Adrenal gland (tissue), 12 donors: ENCODE data around the gene LY6G6C. TPM values are rescaled to one million over a fixed set of nuclear protein-coding genes. Genes with fewer than 3 reads are reported as not detected.

Source experiments
- DNase-seq, 7 donors: peaks; one replicate each; pipeline ENCODE4 v3.0.0-alpha.2; 2019 to 2020
- H3K27ac ChIP-seq, 5 donors: fragments of 200-600 bp; sonication (generic) in 4 of 5; 1 replicate in 3 of 5; 2 replicates in 2 of 5; pipeline versions ENCODE4 v1.5.1 to v1.8.0; 2016 to 2020; ENCODE audit warnings: mild to moderate bottlenecking in 1 of 5
- H3K27me3 ChIP-seq: fragments of 200-600 bp; 2 replicates; pipeline ENCODE4 v1.8.0; 2021
- H3K36me3 ChIP-seq, 2 donors: fragments of 200-600 bp; replicated peaks in 1 of 2; 1 replicate in 1 of 2; 2 replicates in 1 of 2; pipeline versions ENCODE4 v1.5.1 to v1.8.0; 2018 to 2022
- H3K4me1 ChIP-seq, 2 donors: fragments of 200-600 bp; replicated peaks in 1 of 2; 1 replicate in 1 of 2; 2 replicates in 1 of 2; pipeline versions ENCODE4 v1.5.1 to v1.8.0; 2018 to 2021
- H3K4me3 ChIP-seq, 4 donors: fragments of 200-600 bp; sonication (generic) in 3 of 4; one replicate each; pipeline ENCODE4 v1.5.1; 2016 to 2018
- H3K9me3 ChIP-seq, 3 donors: fragments of 200-600 bp; sonication (generic) in 1 of 3; replicated peaks in 1 of 3; 1 replicate in 2 of 3; 2 replicates in 1 of 3; pipeline versions ENCODE4 v1.5.1 to v1.8.0; 2016 to 2021
- CTCF ChIP-seq, 6 experiments: fragments of 450-650 bp in 4 of 6; fragments of 200-600 bp in 2 of 6; sonication (generic) in 1 of 6; IDR thresholded peaks; 1 replicate in 5 of 6; 2 replicates in 1 of 6; pipeline versions ENCODE4 v1.5.1 to v1.8.0; 2016 to 2021; ENCODE audit warnings: antibody characterized with exemption in 6 of 6, mild to moderate bottlenecking in 2 of 6, moderate library complexity in 1 of 6
- POLR2A ChIP-seq, 2 donors: fragments of 450-650 bp; IDR thresholded peaks; one replicate each; pipeline ENCODE4 v1.6.1; 2017; ENCODE audit warnings: antibody characterized with exemption in 2 of 2, mild to moderate bottlenecking in 2 of 2, moderate library complexity in 1 of 2
- WGBS, 4 donors: extraction: QIAGEN DNeasy Blood & Tissue Kit in 2 of 4; methylation state at CpG; one replicate each; pipeline versions ENCODE4 v1.1.5 to v1.1.7; 2013 to 2017; 5-methylcytosine and 5-hydroxymethylcytosine counted together
- intact Hi-C, 2 donors: fragments of 100-400 bp; cut with DNase I; formaldehyde crosslinking; loops; one replicate each; pipeline versions ENCODE4 v1.14.1 to v1.15.0; 2022 to 2023
- polyA plus RNA-seq, 3 donors: library from polyadenylated mRNA; stranded (reverse); fragments of 200-250 nt in 2 of 3; fragments of 350-450 nt in 1 of 3; fragmentation: Illumina TruSeq in 1 of 3; extraction: RNeasy Lipid Tissue Mini Kit (QIAGEN cat#74804) in 1 of 3; gene quantifications; one replicate each; pipeline ENCODE4 v1.2.3, GENCODE V29; 2013 to 2014
- total RNA-seq, 9 donors: library from RNA; depleted of rRNA in 4 of 9; stranded (reverse); fragments of >200 nt in 4 of 9; fragments of 120-200 nt in 1 of 9; fragmentation: NEBNext Ultra II Directional in 1 of 9; extraction: Animal tissue kit (Norgen Biotek cat#: 25700) in 1 of 9; gene quantifications; one replicate each; pipeline versions ENCODE4 v1.1.0 to v1.2.4, GENCODE V29; 2013 to 2023
- donor health status: healthy with polysubstance abuse.
- donor health status: Bipolar disorder and iron deficiency.
- donor health status: DM: yes; HTN: yes; CAD: no.
- donor health status: DM: no; HTN: no; CAD: no.
- donor health status: DM: no; HTN: no; CAD: no.
- donor health status: DM: yes; HTN: yes; CAD: no.

The LY6G6C gene
- total and polyA plus RNA-seq, 12 donors = not detected

GRCh38 chr6:31732029-31732428 lies 10.5 kb upstream of the LY6G6C start:
- H3K36me3 ChIP-seq = peaks cover 0 to 37% of the 10 kb centered on the region in 2 donors
- no peak overlapping the region for H3K4me3 ChIP-seq
- TF ChIP-seq CTCF (IDR thresholded peaks at IDR 0.05) = no peak
- TF ChIP-seq POLR2A (IDR thresholded peaks at IDR 0.05) = no peak
- 44 to 77% (median 56%) methylated on average over 1 to 3 of the region's 3 CpGs for WGBS, 4 donors
- no peaks in the 10 kb centered on the region for H3K27me3 ChIP-seq
- intact Hi-C loops = loop anchor here in 1 of 2 donors (10.0 kb wide), 1 partner anchor 1683 kb away; the partner anchor contains the start of genes CUTA and PHF1
- no peak for DNase-seq
- H3K9me3 ChIP-seq = no peaks in the 10 kb centered on the region
- H3K27ac ChIP-seq = peak overlapping the region in 2 of 5 donors; percentile 11 to 12
- H3K4me1 ChIP-seq = peaks cover 14 to 65% of the 10 kb centered on the region in 2 donors

GRCh38 chr6:31730631-31731086 lies 9.1 kb upstream of the LY6G6C start:
- Histone ChIP-seq H3K27me3 (no peaks in the 10 kb centered on the region), H3K4me3 (no peak overlapping the region), H3K36me3 (peaks cover 0 to 37% of the 10 kb centered on the region in 2 donors), H3K9me3 (no peaks in the 10 kb centered on the region), H3K27ac (peak overlapping the region in 3 of 5 donors; percentile 58 to 93 (median 86)), H3K4me1 (peaks cover 14 to 66% of the 10 kb centered on the region in 2 donors)
- no peak for DNase-seq
- TF ChIP-seq POLR2A (IDR thresholded peaks at IDR 0.05) (no peak), CTCF (IDR thresholded peaks at IDR 0.05) (no peak)
- WGBS, 4 donors = 91 to 93% (median 92%) methylated on average over 10 to 11 of the region's 11 CpGs
- intact Hi-C loops = loop anchor here in 1 of 2 donors (10.0 kb wide), 1 partner anchor 1684 kb away; the partner anchor contains the start of genes CUTA and PHF1

GRCh38 chr6:31729979-31730630 lies 8.6 kb upstream of the LY6G6C start:
- Histone ChIP-seq H3K27me3 (no peaks in the 10 kb centered on the region), H3K36me3 (peaks cover 0 to 37% of the 10 kb centered on the region in 2 donors), H3K9me3 (no peaks in the 10 kb centered on the region), H3K27ac (peak overlapping the region; percentile 50 to 93 (median 61)), H3K4me3 (peak overlapping the region in 3 of 4 donors; percentile 43 to 78 (median 51)), H3K4me1 (peaks cover 14 to 66% of the 10 kb centered on the region in 2 donors)
- no peak for TF ChIP-seq POLR2A (IDR thresholded peaks at IDR 0.05)
- DNase-seq = peak; percentile 64 to 88 (median 83)
- intact Hi-C loops = loop anchor here in 1 of 2 donors (10.0 kb wide), 1 partner anchor 1685 kb away; the partner anchor contains the start of genes CUTA and PHF1
- WGBS, 4 donors = 4 to 6% (median 4%) methylated on average over 23 to 46 of the region's 46 CpGs

- Histone ChIP-seq H3K36me3 (peaks cover 0 to 37% of the 10 kb centered on the region in 2 donors), H3K4me3 (peak overlapping the region in 3 of 4 donors; percentile 43 to 78 (median 51)), H3K9me3 (no peaks in the 10 kb centered on the region), H3K27ac (peak overlapping the region; percentile 50 to 93 (median 61)), H3K27me3 (no peaks in the 10 kb centered on the region), H3K4me1 (peaks cover 11 to 62% of the 10 kb centered on the region in 2 donors)
- TF ChIP-seq POLR2A (IDR thresholded peaks at IDR 0.05) (peak; percentile 21 to 45), CTCF (IDR thresholded peaks at IDR 0.05) (peak; percentile 26 to 81 (median 64))
- peak; percentile 86 to 95 (median 90) for DNase-seq
- 0% methylated on average over 13 to 29 of the region's 29 CpGs for WGBS, 4 donors
- intact Hi-C loops = no loop called here
Observed at GRCh38 chr6:31729515-31729978, 8.0 kb upstream of the LY6G6C start.
